Measurements from ENCODE around the gene PLAC1.

The PLAC1 gene

GRCh38 chrX:134670134-134670924 lies 12.1 kb upstream of the PLAC1 start:
- peak; percentile 95 for DNase-seq

- DNase-seq, result peak; percentile 96
Observed at GRCh38 chrX:134669378-134670098, 11.3 kb upstream of the PLAC1 start.

GRCh38 chrX:134664202-134664601 lies 5.9 kb upstream of the PLAC1 start:
- peak; percentile 53 for DNase-seq

- no peak for DNase-seq
Observed at GRCh38 chrX:134661295-134661694, 3.0 kb upstream of the PLAC1 start.

- DNase-seq, result no peak
Observed at GRCh38 chrX:134660627-134661026, 2.4 kb upstream of the PLAC1 start.

- no peak for DNase-seq
Observed at GRCh38 chrX:134659761-134660160, 1.5 kb upstream of the PLAC1 start.

- no peak for DNase-seq
Observed at GRCh38 chrX:134658760-134659023, 421 bp upstream of the PLAC1 start.

GRCh38 chrX:134654398-134655012 lies 3.8 kb downstream of the PLAC1 start:
- no peak for DNase-seq

GRCh38 chrX:134653835-134654234 lies 4.4 kb downstream of the PLAC1 start:
- no peak for DNase-seq

- no peak for DNase-seq
Observed at GRCh38 chrX:134650701-134651100, 7.6 kb downstream of the PLAC1 start.

- DNase-seq, result no peak
Observed at GRCh38 chrX:134649770-134650169, 8.5 kb downstream of the PLAC1 start.

- no peak for DNase-seq
Observed at GRCh38 chrX:134647477-134647877, 10.8 kb downstream of the PLAC1 start.

- DNase-seq, result no peak
Observed at GRCh38 chrX:134646691-134647090, 11.6 kb downstream of the PLAC1 start.

GRCh38 chrX:134645936-134646543 lies 12.2 kb downstream of the PLAC1 start:
- no peak for DNase-seq

GRCh38 chrX:134642386-134642785 lies 15.9 kb downstream of the PLAC1 start:
- peak; percentile 62 for DNase-seq

- no peak for DNase-seq
Observed at GRCh38 chrX:134641346-134641745, 16.9 kb downstream of the PLAC1 start.

GRCh38 chrX:134640914-134641313 lies 17.4 kb downstream of the PLAC1 start:
- no peak for DNase-seq

- DNase-seq, result peak; percentile 60
Observed at GRCh38 chrX:134636851-134637250, 21.4 kb downstream of the PLAC1 start.

- peak; percentile 79 for DNase-seq
Observed at GRCh38 chrX:134634691-134635090, 23.6 kb downstream of the PLAC1 start.

- no peak for DNase-seq
Observed at GRCh38 chrX:134633832-134634231, 24.4 kb downstream of the PLAC1 start.

GRCh38 chrX:134633394-134633793 lies 24.9 kb downstream of the PLAC1 start:
- no peak for DNase-seq

- no peak for DNase-seq
Observed at GRCh38 chrX:134632355-134632754, 25.9 kb downstream of the PLAC1 start.

Data from fibroblast of skin of scalp (primary cell).